Measurements from ENCODE around the gene EPS8L1. TPM values are rescaled to one million over a fixed set of nuclear protein-coding genes. Genes with fewer than 3 reads are reported as not detected.
A peak's percentile ranks its signal among the peaks of the same experiment; 100 is the strongest.

The EPS8L1 gene
- polyA plus RNA-seq, 1 of the 3 experiments (the other 2 are of a cell fraction): 12.9 TPM

- DNase-seq: peak; percentile 56
- peaks cover 13% of the 10 kb centered on the region; the same call in 1 of the 2 replicates for H3K27me3 ChIP-seq (ENCODE audit: insufficient read depth)
- H3K36me3 ChIP-seq (replicated peaks in 1 of 2; ENCODE audit: control insufficient read depth in 1 of 2, insufficient read depth in 2 of 2, low read length in 1 of 2): no peaks in the 10 kb centered on the region
- H2AFZ ChIP-seq (ENCODE audit: low read depth): no peak overlapping the region
- H3K4me3 ChIP-seq (ENCODE audit: low read depth in 2 of 2, low read length in 1 of 2): no peak overlapping the region
- H3K9me2 ChIP-seq: no peaks in the 10 kb centered on the region
- TF ChIP-seq FOXM1 (IDR thresholded peaks at IDR 0.05; ENCODE audit: low read depth): no peak
- no peak for TF ChIP-seq GATA2 (CRISPR knock-in tag; IDR thresholded peaks at IDR 0.05)
- TF ChIP-seq REST (IDR thresholded peaks at IDR 0.05; ENCODE audit: low read depth, low read length): no peak
- TF ChIP-seq ZBTB33 (IDR thresholded peaks at IDR 0.05; ENCODE audit: borderline replicate concordance, low read depth): no peak
- peak; percentile 55 for TF ChIP-seq RAD21 (IDR thresholded peaks at IDR 0.05; ENCODE audit: low read length)
- no peak for TF ChIP-seq FOSL2 (IDR thresholded peaks at IDR 0.05; ENCODE audit: borderline replicate concordance, low read depth)
- TF ChIP-seq MAX (IDR thresholded peaks at IDR 0.05; ENCODE audit: low read depth): no peak
- no peak for TF ChIP-seq TCF12 (IDR thresholded peaks at IDR 0.05)
- no peak for TF ChIP-seq RCOR1 (IDR thresholded peaks at IDR 0.05; ENCODE audit: low read length)
- no peak for TF ChIP-seq YY1 (IDR thresholded peaks at IDR 0.05; ENCODE audit: low read depth)
- no peak for TF ChIP-seq USF1 (IDR thresholded peaks at IDR 0.05; ENCODE audit: borderline replicate concordance, low read depth)
- no peak for TF ChIP-seq RFX5 (IDR thresholded peaks at IDR 0.05; ENCODE audit: low read length)
- no peak for TF ChIP-seq USF2 (IDR thresholded peaks at IDR 0.05; ENCODE audit: borderline replicate concordance, low read depth, low read length)
- TF ChIP-seq POLR2AphosphoS5 (IDR thresholded peaks at IDR 0.05; ENCODE audit: low read depth, low read length): no peak
- TF ChIP-seq CTCF (IDR thresholded peaks at IDR 0.05): peak; percentile 41
- TF ChIP-seq MEF2A (IDR thresholded peaks at IDR 0.05; ENCODE audit: borderline replicate concordance, low read depth): no peak
- TF ChIP-seq EP300 (IDR thresholded peaks at IDR 0.05; ENCODE audit: borderline replicate concordance in 1 of 2, low read depth in 1 of 2, low read length in 1 of 2): no peak
- H3K9me3 ChIP-seq: no peaks in the 10 kb centered on the region
- H3K27ac ChIP-seq (ENCODE audit: low read depth in 2 of 2, low read length in 1 of 2): no peak overlapping the region
- no peaks in the 10 kb centered on the region for H3K4me1 ChIP-seq (ENCODE audit: control insufficient read depth in 1 of 2, insufficient read depth in 2 of 2, low read depth in 1 of 2, low read length in 1 of 2)
- CTCF ChIA-PET: interaction anchor here (0.7 to 3.2 kb wide), 13 partner anchors 10 to 486 kb away, joined by 3 to 37 read pairs (median 4); partner anchors contain the start of gene PPP1R12C
- H4K20me1 ChIP-seq (ENCODE audit: insufficient read depth): no peaks in the 10 kb centered on the region
- H3F3A ChIP-seq (replicated peaks; ENCODE audit: insufficient read depth): peaks cover 4% of the 10 kb centered on the region
- H3K9ac ChIP-seq: no peak overlapping the region
- POLR2A ChIA-PET: interaction anchor here (0.5 kb wide), 1 partner anchor 104 kb away, joined by 5 read pairs; no protein-coding TSS in a partner anchor
- H3K79me2 ChIP-seq (ENCODE audit: insufficient read depth): no peaks in the 10 kb centered on the region
- no peak overlapping the region for H3K4me2 ChIP-seq
- WGBS (ENCODE audit: low lambda C conversion rate): 52% methylated on average over 14 of the region's 14 CpGs
Observed at GRCh38 chr19:55132453-55133129, 56.9 kb downstream of the EPS8L1 start.
